Putamen (tissue), 1 donor: ENCODE measurements around the gene CTNNA3.

Source experiments
- DNase-seq: peaks from one replicate; pipeline ENCODE4 v3.0.0-alpha.2; 2016; ENCODE audit warnings: low spot score

The CTNNA3 gene

GRCh38 chr10:65931291-65932070, 1764.5 kb downstream of the CTNNA3 start:
- DNase-seq, result no peak

GRCh38 chr10:65911151-65911835, 1784.7 kb downstream of the CTNNA3 start:
- DNase-seq, result no peak

GRCh38 chr10:65910209-65910608, 1785.8 kb downstream of the CTNNA3 start:
- DNase-seq, result no peak

GRCh38 chr10:65907199-65907712, 1788.7 kb downstream of the CTNNA3 start:
- no peak for DNase-seq

GRCh38 chr10:65903620-65904019, 1792.4 kb downstream of the CTNNA3 start:
- no peak for DNase-seq

GRCh38 chr10:65900271-65900670, 1795.7 kb downstream of the CTNNA3 start:
- DNase-seq, result no peak

GRCh38 chr10:65898055-65898454, 1797.9 kb downstream of the CTNNA3 start:
- no peak for DNase-seq

GRCh38 chr10:65894961-65895360, 1801.0 kb downstream of the CTNNA3 start:
- DNase-seq, result no peak

GRCh38 chr10:65894379-65894778, 1801.6 kb downstream of the CTNNA3 start:
- no peak for DNase-seq

- DNase-seq, result no peak
Observed at GRCh38 chr10:65893676-65894075, 1802.3 kb downstream of the CTNNA3 start.

GRCh38 chr10:65892284-65892683, 1803.7 kb downstream of the CTNNA3 start:
- DNase-seq, result no peak

- DNase-seq, result no peak
Observed at GRCh38 chr10:65891073-65891981, 1804.7 kb downstream of the CTNNA3 start.

GRCh38 chr10:65864529-65864928, 1831.5 kb downstream of the CTNNA3 start:
- DNase-seq, result no peak

GRCh38 chr10:65864036-65864435, 1832.0 kb downstream of the CTNNA3 start:
- no peak for DNase-seq
